ENCODE data around the gene TMEM123.

- no peak for TF ChIP-seq CTCF (conservative IDR thresholded peaks at IDR 0.05 in 1 of 2, IDR thresholded peaks at IDR 0.05 in 1 of 2; ENCODE audit: extremely low read depth in 1 of 2, insufficient read depth in 1 of 2, low read depth in 1 of 2, low read length in 2 of 2)
- TF ChIP-seq EZH2 (IDR thresholded peaks at IDR 0.05; ENCODE audit: borderline replicate concordance, low read length) = no peak
Observed at GRCh38 chr11:102500829-102501228, 48.3 kb upstream of the TMEM123 start.

Data from mammary epithelial cell (primary cell).